Measurements from ENCODE around the gene UCP2.

DNA sequence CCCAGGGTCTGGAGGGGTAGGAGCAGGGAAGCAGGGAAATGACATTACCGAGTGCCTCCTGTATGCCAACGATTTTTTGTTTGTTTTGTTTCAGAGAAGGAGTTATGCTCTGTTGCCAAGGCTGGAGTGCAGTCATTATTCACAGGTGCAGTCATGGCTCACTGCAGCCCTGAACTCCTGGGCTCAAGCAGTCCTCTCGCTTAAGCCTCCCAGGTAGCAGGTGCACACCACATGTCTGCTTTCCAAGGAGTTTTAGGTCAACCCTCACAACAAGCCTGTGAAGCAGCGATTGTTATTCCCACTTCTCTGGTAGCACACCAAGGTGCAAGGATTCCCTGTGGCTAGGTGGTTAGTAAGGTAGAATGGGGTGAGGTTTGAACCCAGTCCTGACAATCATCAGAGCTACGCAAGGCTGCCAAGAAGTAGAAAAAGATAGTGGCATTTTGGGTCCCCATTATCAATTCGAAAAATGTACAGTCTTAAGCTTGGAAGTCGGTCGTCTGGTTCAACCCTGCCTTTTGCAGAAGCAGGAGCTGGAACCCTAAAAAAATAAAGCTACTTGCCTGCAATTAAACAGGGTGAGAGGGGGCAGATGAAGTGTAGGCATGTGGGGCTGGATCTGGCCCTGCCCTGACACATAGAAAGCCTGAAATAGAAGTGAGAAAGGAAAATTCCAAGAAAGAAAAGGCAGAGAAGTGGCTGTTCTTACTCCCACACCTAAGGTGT, 17.1 kb upstream of the UCP2 start:
- TF ChIP-seq CTCF (conservative IDR thresholded peaks at IDR 0.05; ENCODE audit: low read depth in 2 of 2) (no peak), EZH2 (IDR thresholded peaks at IDR 0.05; ENCODE audit: low read depth, unreplicated experiment) (no peak), EZH2phosphoT487 (IDR thresholded peaks at IDR 0.05; ENCODE audit: unreplicated experiment) (no peak), POLR2AphosphoS5 (IDR thresholded peaks at IDR 0.05; ENCODE audit: low read depth) (no peak), REST (IDR thresholded peaks at IDR 0.05; ENCODE audit: unreplicated experiment) (no peak), CREB1 (CRISPR knock-in tag; IDR thresholded peaks at IDR 0.05; ENCODE audit: low read depth) (no peak), ZNF462 (CRISPR knock-in tag; IDR thresholded peaks at IDR 0.05) (no peak), NANOG (IDR thresholded peaks at IDR 0.05; ENCODE audit: borderline replicate concordance) (no peak), ZNF114 (CRISPR knock-in tag; IDR thresholded peaks at IDR 0.05) (no peak), JUNB (IDR thresholded peaks at IDR 0.05; ENCODE audit: unreplicated experiment) (no peak), ZNF331 (CRISPR knock-in tag; IDR thresholded peaks at IDR 0.05; ENCODE audit: low read depth) (no peak), STAT1 (IDR thresholded peaks at IDR 0.05; ENCODE audit: unreplicated experiment) (no peak)

All from GM23338 (cell line).